ENCODE measurements around the gene PLXNA4. TPM values are rescaled to one million over a fixed set of nuclear protein-coding genes. Genes with fewer than 3 reads are reported as not detected.
A peak's percentile ranks its signal among the peaks of the same experiment; 100 is the strongest.

Gene PLXNA4
- total RNA-seq, 1 experiment from 2014 or later: 0.11 TPM

DNA sequence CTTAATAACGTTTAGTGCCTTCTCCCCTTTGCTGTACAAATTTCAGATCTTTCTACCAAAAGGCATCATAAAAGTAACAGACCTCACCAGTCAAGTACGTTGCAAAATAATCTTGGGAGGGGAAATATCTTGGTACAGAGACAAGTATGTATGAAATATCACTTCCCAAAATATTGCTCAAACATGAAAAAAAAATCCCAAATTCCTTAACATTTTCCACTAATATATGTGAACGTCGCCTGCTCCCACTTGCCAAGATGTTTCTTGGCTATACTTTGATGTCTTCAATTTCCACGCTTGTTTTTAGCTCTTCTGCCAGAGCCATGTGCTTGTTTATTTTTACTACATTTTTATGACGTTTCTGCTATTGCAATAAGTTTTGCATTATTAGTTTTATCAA is 223.5 kb downstream of the PLXNA4 start:
- DNase-seq (ENCODE audit: low spot score): no peak
- ChIA-PET POLR2A (ENCODE audit: low non-redundant PET) (no interaction called here), CTCF (no interaction called here)
- Histone ChIP-seq H3K36me3 (ENCODE audit: insufficient read depth, low read length, poor library complexity, severe bottlenecking) (no peaks in the 10 kb centered on the region), H3K4me3 (ENCODE audit: low read depth, low read length, poor library complexity, severe bottlenecking) (no peak overlapping the region), H3K4me1 (ENCODE audit: insufficient read depth, low read length, poor library complexity, severe bottlenecking) (peaks cover 10% of the 10 kb centered on the region), H3K27me3 (replicated peaks; ENCODE audit: insufficient read depth, low read depth, low read length, poor library complexity) (peaks cover 58% of the 10 kb centered on the region), H3K9me3 (ENCODE audit: low read depth, low read length, poor library complexity, severe bottlenecking) (no peaks in the 10 kb centered on the region), H3K27ac (ENCODE audit: low read depth, low read length, poor library complexity, severe bottlenecking) (no peak overlapping the region)
- no TSS peak for BruUV-seq (replicated peaks)
- TF ChIP-seq, protein P1, sequence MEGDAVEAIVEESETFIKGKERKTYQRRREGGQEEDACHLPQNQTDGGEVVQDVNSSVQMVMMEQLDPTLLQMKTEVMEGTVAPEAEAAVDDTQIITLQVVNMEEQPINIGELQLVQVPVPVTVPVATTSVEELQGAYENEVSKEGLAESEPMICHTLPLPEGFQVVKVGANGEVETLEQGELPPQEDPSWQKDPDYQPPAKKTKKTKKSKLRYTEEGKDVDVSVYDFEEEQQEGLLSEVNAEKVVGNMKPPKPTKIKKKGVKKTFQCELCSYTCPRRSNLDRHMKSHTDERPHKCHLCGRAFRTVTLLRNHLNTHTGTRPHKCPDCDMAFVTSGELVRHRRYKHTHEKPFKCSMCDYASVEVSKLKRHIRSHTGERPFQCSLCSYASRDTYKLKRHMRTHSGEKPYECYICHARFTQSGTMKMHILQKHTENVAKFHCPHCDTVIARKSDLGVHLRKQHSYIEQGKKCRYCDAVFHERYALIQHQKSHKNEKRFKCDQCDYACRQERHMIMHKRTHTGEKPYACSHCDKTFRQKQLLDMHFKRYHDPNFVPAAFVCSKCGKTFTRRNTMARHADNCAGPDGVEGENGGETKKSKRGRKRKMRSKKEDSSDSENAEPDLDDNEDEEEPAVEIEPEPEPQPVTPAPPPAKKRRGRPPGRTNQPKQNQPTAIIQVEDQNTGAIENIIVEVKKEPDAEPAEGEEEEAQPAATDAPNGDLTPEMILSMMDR (conservative IDR thresholded peaks at IDR 0.05; ENCODE audit: low read depth, low read length): no peak
- TF ChIP-seq EZH2 (IDR thresholded peaks at IDR 0.05; ENCODE audit: borderline replicate concordance, low read depth, low read length, poor library complexity, severe bottlenecking): no peak
- intact Hi-C loops (cut with micrococcal nuclease; ENCODE audit: unreplicated experiment): no loop called here

DNA sequence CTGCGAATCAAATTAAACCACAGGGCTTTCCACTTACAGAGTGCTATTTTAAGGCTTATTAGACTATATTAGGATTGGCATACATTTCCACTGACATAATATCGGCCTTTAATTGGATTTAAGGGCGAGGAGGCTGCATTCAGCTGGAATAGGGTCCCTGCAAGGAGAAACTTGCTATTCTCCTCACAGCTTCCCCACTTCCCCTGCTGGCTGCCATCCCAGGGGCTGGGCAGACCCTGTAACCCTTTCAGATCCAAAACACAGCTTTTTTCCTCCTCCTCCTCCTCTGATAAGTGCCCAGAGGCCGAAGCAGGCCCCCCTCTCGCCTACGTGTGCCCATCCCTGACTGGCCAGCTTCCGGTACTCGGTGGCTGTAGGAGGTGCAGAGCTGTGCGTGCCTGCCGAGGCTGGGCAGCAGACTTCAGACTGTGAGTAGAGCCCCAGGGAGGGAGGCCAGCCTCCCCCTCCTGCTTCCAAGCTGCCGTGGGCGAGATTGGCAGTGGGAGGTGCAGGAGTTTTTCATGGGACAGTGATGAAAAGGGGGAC is 224.2 kb downstream of the PLXNA4 start:
- H3K9me3 ChIP-seq (ENCODE audit: low read depth, low read length, poor library complexity, severe bottlenecking): no peaks in the 10 kb centered on the region
- H3K36me3 ChIP-seq (ENCODE audit: insufficient read depth, low read length, poor library complexity, severe bottlenecking): no peaks in the 10 kb centered on the region
- peak; percentile 61 for DNase-seq (ENCODE audit: low spot score)
- H3K27ac ChIP-seq (ENCODE audit: low read depth, low read length, poor library complexity, severe bottlenecking): no peak overlapping the region
- H3K4me3 ChIP-seq (ENCODE audit: low read depth, low read length, poor library complexity, severe bottlenecking): no peak overlapping the region
- intact Hi-C loops (cut with micrococcal nuclease; ENCODE audit: unreplicated experiment): no loop called here
- peaks cover 64% of the 10 kb centered on the region for H3K27me3 ChIP-seq (replicated peaks; ENCODE audit: insufficient read depth, low read depth, low read length, poor library complexity)
- POLR2A ChIA-PET (ENCODE audit: low non-redundant PET): interaction anchor here (0.6 kb wide), 1 partner anchor 237 kb away, joined by 3 read pairs; no protein-coding TSS in a partner anchor
- H3K4me1 ChIP-seq (ENCODE audit: insufficient read depth, low read length, poor library complexity, severe bottlenecking): peaks cover 10% of the 10 kb centered on the region
- no TSS peak for BruUV-seq (replicated peaks)
- CTCF ChIA-PET: interaction anchor here (0.5 to 1.0 kb wide), 2 partner anchors 205 to 858 kb away, joined by 3 read pairs; no protein-coding TSS in a partner anchor
- TF ChIP-seq, protein P1 (conservative IDR thresholded peaks at IDR 0.05; ENCODE audit: low read depth, low read length): no peak
- no peak for TF ChIP-seq EZH2 (IDR thresholded peaks at IDR 0.05; ENCODE audit: borderline replicate concordance, low read depth, low read length, poor library complexity, severe bottlenecking)

DNA sequence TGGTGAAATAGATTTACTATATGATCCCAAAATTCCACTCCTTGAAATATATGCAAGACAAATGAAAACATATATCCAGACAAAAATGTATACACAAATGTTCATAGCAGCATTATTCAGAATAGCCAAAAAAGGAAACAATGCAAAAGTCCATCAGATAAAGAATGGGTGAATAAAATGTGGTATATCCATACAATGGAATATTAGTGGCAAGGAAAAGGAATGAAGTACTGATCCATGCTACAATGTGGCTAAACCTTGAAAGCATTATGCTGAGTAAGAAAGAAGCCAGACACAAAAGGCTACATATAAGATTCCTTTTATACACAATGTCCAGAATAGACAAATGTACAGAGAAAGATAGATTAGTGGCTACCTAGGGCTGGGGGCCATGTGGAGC is 225.5 kb downstream of the PLXNA4 start:
- no peak for DNase-seq (ENCODE audit: low spot score)
- intact Hi-C loops (cut with micrococcal nuclease; ENCODE audit: unreplicated experiment): no loop called here
- Histone ChIP-seq H3K9me3 (ENCODE audit: low read depth, low read length, poor library complexity, severe bottlenecking) (no peaks in the 10 kb centered on the region), H3K36me3 (ENCODE audit: insufficient read depth, low read length, poor library complexity, severe bottlenecking) (no peaks in the 10 kb centered on the region), H3K4me3 (ENCODE audit: low read depth, low read length, poor library complexity, severe bottlenecking) (no peak overlapping the region), H3K4me1 (ENCODE audit: insufficient read depth, low read length, poor library complexity, severe bottlenecking) (peaks cover 10% of the 10 kb centered on the region), H3K27ac (ENCODE audit: low read depth, low read length, poor library complexity, severe bottlenecking) (no peak overlapping the region), H3K27me3 (replicated peaks; ENCODE audit: insufficient read depth, low read depth, low read length, poor library complexity) (peaks cover 73% of the 10 kb centered on the region)
- no peak for TF ChIP-seq EZH2 (IDR thresholded peaks at IDR 0.05; ENCODE audit: borderline replicate concordance, low read depth, low read length, poor library complexity, severe bottlenecking)
- TF ChIP-seq, protein P1 (conservative IDR thresholded peaks at IDR 0.05; ENCODE audit: low read depth, low read length): no peak
- BruUV-seq (replicated peaks): no TSS peak
- ChIA-PET CTCF (no interaction called here), POLR2A (ENCODE audit: low non-redundant PET) (no interaction called here)

All from A673 (cell line).